ENCODE results near the gene RASA4B. TPM values are rescaled to one million over a fixed set of nuclear protein-coding genes. Genes with fewer than 3 reads are reported as not detected.
"Not testable (repeated sequence)": the region's sequence is repeated elsewhere in the genome, so short reads cannot be mapped to it uniquely, and the experiment has no call there.

Gene RASA4B
- total RNA-seq, 1 donor from 2014 or later, result 4.5 TPM

GRCh38 chr7:102478314-102479208, 39.0 kb downstream of the RASA4B start, which contains the start of gene POLR2J:
POLR2J (minus strand) TSS chr7:102478922; CDS start chr7:102478860, 62 bp downstream.
- H3K9me3 Mint-ChIP-seq; H3K27me3 Mint-ChIP-seq (ENCODE audit: low read depth); H3K4me1 Mint-ChIP-seq; H3K36me3 Mint-ChIP-seq (ENCODE audit: low read depth); H3K27ac Mint-ChIP-seq (ENCODE audit: unreplicated experiment): not testable (repeated sequence)
- H3K4me3 Mint-ChIP-seq, result peak within 1 kb of the TSS; percentile 94
- DNase-seq (ENCODE audit: low read depth, low spot score), result peak; percentile 57
- TF ChIP-seq, protein P1, sequence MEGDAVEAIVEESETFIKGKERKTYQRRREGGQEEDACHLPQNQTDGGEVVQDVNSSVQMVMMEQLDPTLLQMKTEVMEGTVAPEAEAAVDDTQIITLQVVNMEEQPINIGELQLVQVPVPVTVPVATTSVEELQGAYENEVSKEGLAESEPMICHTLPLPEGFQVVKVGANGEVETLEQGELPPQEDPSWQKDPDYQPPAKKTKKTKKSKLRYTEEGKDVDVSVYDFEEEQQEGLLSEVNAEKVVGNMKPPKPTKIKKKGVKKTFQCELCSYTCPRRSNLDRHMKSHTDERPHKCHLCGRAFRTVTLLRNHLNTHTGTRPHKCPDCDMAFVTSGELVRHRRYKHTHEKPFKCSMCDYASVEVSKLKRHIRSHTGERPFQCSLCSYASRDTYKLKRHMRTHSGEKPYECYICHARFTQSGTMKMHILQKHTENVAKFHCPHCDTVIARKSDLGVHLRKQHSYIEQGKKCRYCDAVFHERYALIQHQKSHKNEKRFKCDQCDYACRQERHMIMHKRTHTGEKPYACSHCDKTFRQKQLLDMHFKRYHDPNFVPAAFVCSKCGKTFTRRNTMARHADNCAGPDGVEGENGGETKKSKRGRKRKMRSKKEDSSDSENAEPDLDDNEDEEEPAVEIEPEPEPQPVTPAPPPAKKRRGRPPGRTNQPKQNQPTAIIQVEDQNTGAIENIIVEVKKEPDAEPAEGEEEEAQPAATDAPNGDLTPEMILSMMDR (conservative IDR thresholded peaks at IDR 0.05), result peak; percentile 37

DNA sequence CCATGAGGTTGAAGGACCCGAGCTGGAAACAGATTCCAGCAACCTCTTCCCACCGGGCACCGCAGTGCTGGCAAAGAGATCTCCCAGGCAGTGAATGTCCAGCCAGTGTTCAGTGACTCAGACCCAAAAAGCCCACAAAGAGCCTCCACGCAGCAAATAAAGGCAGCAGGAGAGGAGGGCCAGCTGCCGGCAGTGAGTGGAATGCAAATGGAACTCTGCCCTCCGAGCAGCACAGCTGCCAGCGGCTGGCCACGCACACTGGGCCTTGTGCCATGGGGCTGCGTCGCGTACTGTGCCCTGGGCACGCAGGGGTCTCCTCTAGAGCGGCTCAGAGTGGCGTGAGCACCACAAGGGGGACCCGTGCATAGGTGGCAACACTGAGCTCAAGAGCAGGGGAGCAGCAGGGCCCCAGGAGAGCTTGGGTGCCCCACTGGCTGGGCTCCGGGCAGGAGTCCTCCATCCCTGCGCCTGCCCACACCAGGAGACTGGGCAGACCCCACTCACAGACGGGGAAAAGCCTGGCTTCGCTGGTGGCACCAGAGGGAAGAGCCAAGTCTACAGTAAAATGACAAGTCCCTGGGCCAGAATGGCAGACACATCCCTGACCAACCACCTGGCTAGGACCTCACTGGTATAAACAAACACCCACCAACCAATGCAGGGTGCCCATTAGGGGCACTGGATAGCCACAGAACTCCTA, 42.7 kb downstream of the RASA4B start:
- H3K9me3 Mint-ChIP-seq; H3K27me3 Mint-ChIP-seq (ENCODE audit: low read depth); H3K4me1 Mint-ChIP-seq; H3K36me3 Mint-ChIP-seq (ENCODE audit: low read depth); DNase-seq (ENCODE audit: low read depth, low spot score); H3K27ac Mint-ChIP-seq (ENCODE audit: unreplicated experiment); H3K4me3 Mint-ChIP-seq: not testable (repeated sequence)

- not testable (repeated sequence) for H3K27me3 Mint-ChIP-seq (ENCODE audit: low read depth); H3K27ac Mint-ChIP-seq (ENCODE audit: unreplicated experiment); H3K4me1 Mint-ChIP-seq; H3K4me3 Mint-ChIP-seq; DNase-seq (ENCODE audit: low read depth, low spot score); H3K9me3 Mint-ChIP-seq; H3K36me3 Mint-ChIP-seq (ENCODE audit: low read depth)
These were observed 43.5 kb downstream of the RASA4B start for GRCh38 chr7:102474116-102474515.

- TF ChIP-seq, protein P1 (conservative IDR thresholded peaks at IDR 0.05), result no peak
- Mint-ChIP-seq H3K4me3 (no peak overlapping the region), H3K36me3 (ENCODE audit: low read depth) (no peaks in the 10 kb centered on the region), H3K4me1 (no peaks in the 10 kb centered on the region), H3K9me3 (no peaks in the 10 kb centered on the region), H3K27ac (ENCODE audit: unreplicated experiment) (no peak overlapping the region), H3K27me3 (ENCODE audit: low read depth) (no peaks in the 10 kb centered on the region)
- no peak for DNase-seq (ENCODE audit: low read depth, low spot score)
These were observed 44.1 kb downstream of the RASA4B start for GRCh38 chr7:102473271-102473991.

DNA sequence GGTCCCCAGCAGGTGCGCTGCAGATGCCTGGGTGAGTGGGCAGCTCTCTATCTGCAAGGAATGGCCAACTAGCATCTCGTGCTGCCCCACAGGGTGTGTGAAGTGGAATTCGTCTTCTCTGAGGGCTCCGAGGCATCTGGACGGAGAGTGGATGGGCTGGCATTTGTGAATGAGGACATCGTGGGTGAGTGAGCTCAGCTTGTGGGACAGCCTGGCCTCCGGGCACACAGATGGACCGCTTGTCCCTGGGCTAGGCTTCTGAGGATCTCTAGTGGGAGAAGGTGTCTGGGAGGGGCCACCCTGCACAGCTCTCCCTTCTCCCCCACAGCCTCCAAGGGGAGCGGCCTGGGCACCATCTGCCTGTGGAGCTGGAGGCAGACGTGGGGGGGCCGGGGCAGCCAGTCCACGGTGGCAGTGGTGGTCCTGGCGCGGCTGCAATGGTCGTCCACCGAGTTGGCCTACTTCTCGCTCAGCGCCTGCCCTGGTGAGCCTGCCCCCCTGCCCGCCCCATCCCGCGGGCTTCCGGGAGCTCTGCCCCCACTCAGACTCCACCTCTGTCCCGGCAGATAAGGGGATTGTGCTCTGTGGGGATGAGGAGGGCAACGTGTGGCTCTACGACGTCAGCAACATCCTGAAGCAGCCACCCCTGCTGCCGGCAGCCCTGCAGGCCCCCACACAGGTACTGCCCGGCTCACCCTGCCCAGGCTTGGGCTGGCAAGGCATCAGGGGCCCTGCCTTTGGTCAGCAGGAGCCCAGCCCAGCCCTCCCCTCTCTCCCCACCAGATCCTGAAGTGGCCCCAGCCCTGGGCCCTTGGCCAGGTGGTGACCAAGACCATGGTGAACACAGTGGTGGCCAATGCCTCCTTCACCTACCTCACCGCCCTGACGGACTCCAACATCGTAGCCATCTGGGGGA, 45.2 kb downstream of the RASA4B start:
- Mint-ChIP-seq H3K36me3 (ENCODE audit: low read depth) (no peaks in the 10 kb centered on the region), H3K9me3 (no peaks in the 10 kb centered on the region), H3K27me3 (ENCODE audit: low read depth) (no peaks in the 10 kb centered on the region), H3K4me3 (peak overlapping the region; percentile 73), H3K27ac (ENCODE audit: unreplicated experiment) (peak overlapping the region; percentile 68), H3K4me1 (no peaks in the 10 kb centered on the region)
- TF ChIP-seq, protein P1 (conservative IDR thresholded peaks at IDR 0.05), result no peak
- no peak for DNase-seq (ENCODE audit: low read depth, low spot score)

DNA sequence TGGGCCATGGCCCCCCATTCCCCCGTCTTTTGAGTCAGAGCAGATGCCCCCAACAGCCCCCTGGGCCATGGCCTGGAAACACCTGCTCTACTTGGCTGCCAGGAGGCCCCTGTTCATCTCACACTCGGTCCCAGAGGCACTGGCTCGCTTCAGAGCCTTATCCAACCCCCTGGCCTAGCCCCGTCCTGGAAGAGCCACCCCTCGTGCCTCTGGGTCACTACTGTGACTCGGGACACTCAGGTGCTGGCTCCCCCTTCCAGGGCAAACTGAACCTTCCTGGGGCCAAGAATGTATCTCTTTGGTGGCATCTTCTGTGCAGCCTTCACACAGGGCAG, 45.8 kb downstream of the RASA4B start:
- Mint-ChIP-seq H3K4me1 (peaks cover 2% of the 10 kb centered on the region), H3K27ac (ENCODE audit: unreplicated experiment) (no peak overlapping the region), H3K9me3 (no peaks in the 10 kb centered on the region), H3K36me3 (ENCODE audit: low read depth) (no peaks in the 10 kb centered on the region), H3K4me3 (peak overlapping the region; percentile 73), H3K27me3 (ENCODE audit: low read depth) (no peaks in the 10 kb centered on the region)
- DNase-seq (ENCODE audit: low read depth, low spot score), result no peak
- TF ChIP-seq, protein P1 (conservative IDR thresholded peaks at IDR 0.05), result no peak
